NB4 (cell line): Measurements from ENCODE around the gene ITGB3.

Experiments used
- CTCF ChIP-seq: IDR thresholded peaks from one replicate; pipeline ENCODE4 v1.5.1; 2012; ENCODE audit warnings: low read depth, low read length
- POLR2A ChIP-seq: IDR thresholded peaks from 2 replicates; pipeline ENCODE4 v1.6.1; 2011; ENCODE audit warnings: mild to moderate bottlenecking; ENCODE audit not compliant: insufficient read length; ENCODE audit errors: extremely low read depth

- no peak for TF ChIP-seq POLR2A
- no peak for TF ChIP-seq CTCF
Observed at GRCh38 chr17:47265983-47266541, 12.4 kb downstream of the ITGB3 start.
